Measurements from ENCODE around the gene SLC35A1. TPM values are rescaled to one million over a fixed set of nuclear protein-coding genes. Genes with fewer than 3 reads are reported as not detected.

SLC35A1 gene
- total RNA-seq, 1 experiment from 2014 or later: 19.4 TPM

GRCh38 chr6:87538510-87539260 lies 65.9 kb downstream of the SLC35A1 start:
- CTCF ChIA-PET: no interaction called here
- TF ChIP-seq CTCF (IDR thresholded peaks at IDR 0.05; ENCODE audit: unreplicated experiment): no peak
- BruUV-seq (replicated peaks): no TSS peak
- Mint-ChIP-seq H3K9me3 (ENCODE audit: low read depth, unreplicated experiment) (peaks cover 2% of the 10 kb centered on the region), H3K27ac (ENCODE audit: unreplicated experiment) (no peak overlapping the region), H3K36me3 (ENCODE audit: insufficient read depth, unreplicated experiment) (peaks cover 11% of the 10 kb centered on the region), H3K4me1 (ENCODE audit: low read depth, unreplicated experiment) (peaks cover 9% of the 10 kb centered on the region), H3K27me3 (ENCODE audit: unreplicated experiment) (no peaks in the 10 kb centered on the region), H3K4me3 (ENCODE audit: low read depth, unreplicated experiment) (no peak overlapping the region)
- intact Hi-C loops (cut with micrococcal nuclease; ENCODE audit: unreplicated experiment): no loop called here
- DNase-seq: no peak

GRCh38 chr6:87539554-87539953 lies 66.8 kb downstream of the SLC35A1 start:
- intact Hi-C loops (cut with micrococcal nuclease; ENCODE audit: unreplicated experiment): no loop called here
- BruUV-seq (replicated peaks): no TSS peak
- Mint-ChIP-seq H3K27ac (ENCODE audit: unreplicated experiment) (no peak overlapping the region), H3K9me3 (ENCODE audit: low read depth, unreplicated experiment) (peaks cover 2% of the 10 kb centered on the region), H3K27me3 (ENCODE audit: unreplicated experiment) (no peaks in the 10 kb centered on the region), H3K36me3 (ENCODE audit: insufficient read depth, unreplicated experiment) (peaks cover 8% of the 10 kb centered on the region), H3K4me3 (ENCODE audit: low read depth, unreplicated experiment) (no peak overlapping the region), H3K4me1 (ENCODE audit: low read depth, unreplicated experiment) (peaks cover 3% of the 10 kb centered on the region)
- no peak for TF ChIP-seq CTCF (IDR thresholded peaks at IDR 0.05; ENCODE audit: unreplicated experiment)
- no peak for DNase-seq
- CTCF ChIA-PET: no interaction called here

- H3K4me1 Mint-ChIP-seq (ENCODE audit: low read depth, unreplicated experiment): no peaks in the 10 kb centered on the region
- H3K27me3 Mint-ChIP-seq (ENCODE audit: unreplicated experiment): no peaks in the 10 kb centered on the region
- peaks cover 2% of the 10 kb centered on the region for H3K9me3 Mint-ChIP-seq (ENCODE audit: low read depth, unreplicated experiment)
- H3K36me3 Mint-ChIP-seq (ENCODE audit: insufficient read depth, unreplicated experiment): peaks cover 6% of the 10 kb centered on the region
- CTCF ChIA-PET: no interaction called here
- TF ChIP-seq CTCF (IDR thresholded peaks at IDR 0.05; ENCODE audit: unreplicated experiment): no peak
- intact Hi-C loops (cut with micrococcal nuclease; ENCODE audit: unreplicated experiment): no loop called here
- no peak overlapping the region for H3K27ac Mint-ChIP-seq (ENCODE audit: unreplicated experiment)
- no peak overlapping the region for H3K4me3 Mint-ChIP-seq (ENCODE audit: low read depth, unreplicated experiment)
- BruUV-seq (replicated peaks): no TSS peak
- no peak for DNase-seq
These were observed 67.8 kb downstream of the SLC35A1 start for GRCh38 chr6:87540539-87540938.

GRCh38 chr6:87541041-87541440 lies 68.3 kb downstream of the SLC35A1 start:
- intact Hi-C loops (cut with micrococcal nuclease; ENCODE audit: unreplicated experiment): no loop called here
- TF ChIP-seq CTCF (IDR thresholded peaks at IDR 0.05; ENCODE audit: unreplicated experiment): no peak
- H3K4me1 Mint-ChIP-seq (ENCODE audit: low read depth, unreplicated experiment): no peaks in the 10 kb centered on the region
- H3K27me3 Mint-ChIP-seq (ENCODE audit: unreplicated experiment): no peaks in the 10 kb centered on the region
- H3K4me3 Mint-ChIP-seq (ENCODE audit: low read depth, unreplicated experiment): no peak overlapping the region
- no peak for DNase-seq
- peaks cover 6% of the 10 kb centered on the region for H3K36me3 Mint-ChIP-seq (ENCODE audit: insufficient read depth, unreplicated experiment)
- CTCF ChIA-PET: no interaction called here
- BruUV-seq (replicated peaks): no TSS peak
- H3K9me3 Mint-ChIP-seq (ENCODE audit: low read depth, unreplicated experiment): peaks cover 2% of the 10 kb centered on the region
- no peak overlapping the region for H3K27ac Mint-ChIP-seq (ENCODE audit: unreplicated experiment)

All from Calu3 (cell line).